IMR-90 (cell line): Measurements from ENCODE around the gene SYNPO. TPM values are rescaled to one million over a fixed set of nuclear protein-coding genes. Genes with fewer than 3 reads are reported as not detected.

Experiments
- ATAC-seq: fragments of 200-7000 bp; cut with Tn5 transposase; 2 replicates; pipeline ENCODE4 v1.9.1; 2020; ENCODE audit warnings: low read depth, mild to moderate bottlenecking, moderate library complexity
- BruUV-seq: library from RNA; stranded (reverse); fragments of 400-500 nt; replicated peaks from 2 replicates; lab custom pipeline; 2021; lab: Mats Ljungman, UMichigan
- CTCF ChIA-PET: fragments of 300-600 bp; formaldehyde crosslinking; extraction: SDS; loops from one replicate; lab custom pipeline; 2021; ENCODE audit warnings: antibody characterized with exemption; lab: Yijun Ruan, JAX
- POLR2A ChIA-PET: fragments of 300-600 bp; sonication (Branson Sonifier 250); formaldehyde crosslinking; loops from one replicate; lab custom pipeline; 2022; ENCODE audit warnings: antibody characterized with exemption; ENCODE audit not compliant: unreplicated experiment; lab: Charles Lee
- DNase-seq: peaks from one replicate; pipeline ENCODE4 v3.0.0; 2013
- H2AFZ ChIP-seq: replicated peaks from 2 replicates; pipeline ENCODE3; 2013; ENCODE audit warnings: low read length, mild to moderate bottlenecking; ENCODE audit not compliant: poor library complexity
- H2AK5ac ChIP-seq: 2 replicates; pipeline ENCODE4 v1.6.1; 2013; ENCODE audit warnings: low read depth, low read length, inconsistent platforms
- H2AK9ac ChIP-seq: replicated peaks from 2 replicates; pipeline ENCODE3; 2013; ENCODE audit warnings: mild to moderate bottlenecking, low read depth, low read length, moderate library complexity; ENCODE audit not compliant: poor library complexity
- H2BK120ac ChIP-seq: 2 replicates; pipeline ENCODE4 v1.6.1; 2013; ENCODE audit warnings: low read depth, low read length, inconsistent platforms
- H2BK15ac ChIP-seq: 3 replicates; pipeline ENCODE4 v1.6.1; 2013; ENCODE audit warnings: low read depth, low read length, inconsistent platforms
- H2BK20ac ChIP-seq: 2 replicates; pipeline ENCODE4 v1.6.1; 2013; ENCODE audit warnings: low read depth, mild to moderate bottlenecking, inconsistent platforms, low read length, moderate library complexity
- H2BK5ac ChIP-seq: 2 replicates; pipeline ENCODE4 v1.6.1; 2013; ENCODE audit warnings: mild to moderate bottlenecking, low read depth, low read length, inconsistent platforms; ENCODE audit not compliant: poor library complexity, severe bottlenecking
- H3K14ac ChIP-seq: replicated peaks from 2 replicates; pipeline ENCODE4 v1.6.1; 2013; ENCODE audit warnings: low read depth, low read length, inconsistent platforms
- H3K18ac ChIP-seq: 2 replicates; pipeline ENCODE4 v1.6.1; 2013; ENCODE audit warnings: low read depth, low read length, control low read depth
- H3K23ac ChIP-seq: 2 replicates; pipeline ENCODE4 v1.6.1; 2013; ENCODE audit warnings: low read depth, low read length, inconsistent platforms
- H3K27ac ChIP-seq: 2 replicates; pipeline ENCODE4 v1.5.1; 2013; ENCODE audit warnings: mild to moderate bottlenecking, control low read depth, low read length; ENCODE audit not compliant: insufficient read depth
- H3K27me3 ChIP-seq: 2 replicates; pipeline ENCODE4 v1.6.1; 2013; ENCODE audit warnings: low read length; ENCODE audit not compliant: control insufficient read depth, insufficient read depth
- H3K36me3 ChIP-seq: 2 replicates; pipeline ENCODE4 v1.6.1; 2013; ENCODE audit warnings: low read length, mixed read lengths; ENCODE audit not compliant: control insufficient read depth, insufficient read depth
- H3K4ac ChIP-seq: 2 replicates; pipeline ENCODE4 v1.6.1; 2013; ENCODE audit warnings: low read depth, low read length, inconsistent platforms
- H3K4me1 ChIP-seq: 2 replicates; pipeline ENCODE4 v1.6.1; 2013; ENCODE audit warnings: low read length, mixed read lengths; ENCODE audit not compliant: control insufficient read depth, insufficient read depth
- H3K4me2 ChIP-seq: 2 replicates; pipeline ENCODE4 v1.6.1; 2013; ENCODE audit warnings: low read depth, mild to moderate bottlenecking, control low read depth, low read length, moderate library complexity
- H3K4me3 ChIP-seq: 2 replicates; pipeline ENCODE4 v1.5.1; 2013; ENCODE audit warnings: low read depth, mild to moderate bottlenecking, control low read depth, low read length, moderate library complexity; ENCODE audit not compliant: insufficient read depth
- H3K56ac ChIP-seq: 2 replicates; pipeline ENCODE4 v1.6.1; 2013; ENCODE audit warnings: low read length, inconsistent platforms; ENCODE audit not compliant: insufficient read depth; ENCODE audit errors: extremely low read depth
- H3K79me1 ChIP-seq, 2 experiments: 2 replicates each; pipeline ENCODE4 v1.6.1; 2013; ENCODE audit warnings: low read length in 2 of 2, inconsistent platforms in 1 of 2, low read depth in 1 of 2
- H3K9ac ChIP-seq: 2 replicates; pipeline ENCODE4 v1.6.1; 2013; ENCODE audit warnings: low read depth, low read length, control low read depth
- H3K9me1 ChIP-seq: 2 replicates; pipeline ENCODE4 v1.6.1; 2013; ENCODE audit warnings: low read length, inconsistent platforms; ENCODE audit not compliant: insufficient read depth
- H3K9me3 ChIP-seq: 2 replicates; pipeline ENCODE4 v1.6.1; 2013; ENCODE audit warnings: low read length; ENCODE audit not compliant: control insufficient read depth, insufficient read depth
- H4K20me1 ChIP-seq: 2 replicates; pipeline ENCODE4 v1.6.1; 2013; ENCODE audit warnings: low read length, inconsistent platforms; ENCODE audit not compliant: insufficient read depth
- H4K5ac ChIP-seq: 2 replicates; pipeline ENCODE4 v1.6.1; 2013; ENCODE audit warnings: mild to moderate bottlenecking, low read depth, low read length, control low read depth
- H4K8ac ChIP-seq, 2 experiments: 2 replicates each; pipeline ENCODE4 v1.6.1; 2013; ENCODE audit warnings: low read depth in 2 of 2, low read length in 2 of 2, control low read depth in 1 of 2, inconsistent platforms in 1 of 2
- H4K91ac ChIP-seq: 2 replicates; pipeline ENCODE4 v1.6.1; 2013; ENCODE audit warnings: low read depth, low read length, inconsistent platforms; ENCODE audit not compliant: insufficient read depth
- BHLHE40 ChIP-seq: fragments of 150-350 bp; IDR thresholded peaks from 2 replicates; pipeline ENCODE4 v1.6.1; 2016; ENCODE audit warnings: mild to moderate bottlenecking, low read depth, low read length
- CEBPB ChIP-seq: IDR thresholded peaks from 2 replicates; pipeline ENCODE4 v1.6.1; 2012; ENCODE audit warnings: low read depth, low read length, improper control_type of control experiment
- CHD1 ChIP-seq: IDR thresholded peaks from 2 replicates; pipeline ENCODE4 v1.6.1; 2012; ENCODE audit warnings: low read depth, low read length, improper control_type of control experiment
- ELK1 ChIP-seq: fragments of 150-350 bp; IDR thresholded peaks from 2 replicates; pipeline ENCODE4 v1.6.1; 2016; ENCODE audit warnings: low read depth, mild to moderate bottlenecking, low read length, moderate library complexity, borderline replicate concordance
- FOS ChIP-seq: fragments of 150-350 bp; IDR thresholded peaks from 2 replicates; pipeline ENCODE4 v1.6.1; 2016; ENCODE audit warnings: low read depth, low read length
- MAFK ChIP-seq: IDR thresholded peaks from 2 replicates; pipeline ENCODE4 v1.6.1; 2012; ENCODE audit warnings: low read depth, low read length, improper control_type of control experiment
- MAZ ChIP-seq: IDR thresholded peaks from 2 replicates; pipeline ENCODE4 v1.6.1; 2012; ENCODE audit warnings: low read depth, mild to moderate bottlenecking, low read length, improper control_type of control experiment, moderate library complexity, borderline replicate concordance
- MXI1 ChIP-seq: IDR thresholded peaks from 2 replicates; pipeline ENCODE4 v1.6.1; 2012; ENCODE audit warnings: low read depth, mild to moderate bottlenecking, low read length, moderate library complexity, borderline replicate concordance
- NFE2L2 ChIP-seq: fragments of 150-350 bp; IDR thresholded peaks from 2 replicates; pipeline ENCODE4 v1.6.1; 2016; ENCODE audit warnings: low read depth, mild to moderate bottlenecking, low read length
- POLR2A ChIP-seq: IDR thresholded peaks from 2 replicates; pipeline ENCODE4 v1.6.1; 2012; ENCODE audit warnings: mild to moderate bottlenecking, low read depth, low read length
- RAD21 ChIP-seq: IDR thresholded peaks from 2 replicates; pipeline ENCODE4 v1.6.1; 2012; ENCODE audit warnings: low read length, improper control_type of control experiment
- RCOR1 ChIP-seq: IDR thresholded peaks from 2 replicates; pipeline ENCODE4 v1.6.1; 2012; ENCODE audit warnings: mild to moderate bottlenecking, low read length, improper control_type of control experiment; ENCODE audit not compliant: insufficient replicate concordance
- RFX5 ChIP-seq: IDR thresholded peaks from 2 replicates; pipeline ENCODE4 v1.8.0; 2012; ENCODE audit warnings: low read depth, mild to moderate bottlenecking, low read length, moderate library complexity
- SMC3 ChIP-seq: fragments of 150-350 bp; IDR thresholded peaks from 2 replicates; pipeline ENCODE4 v1.6.1; 2016; ENCODE audit warnings: low read depth, mild to moderate bottlenecking, antibody characterized with exemption, low read length, moderate library complexity
- USF2 ChIP-seq: fragments of 150-350 bp; IDR thresholded peaks from 2 replicates; pipeline ENCODE4 v1.6.1; 2017; ENCODE audit warnings: mild to moderate bottlenecking, antibody characterized with exemption, low read length, low read depth
- WGBS, 2 experiments: methylation state at CpG; one replicate each; pipeline versions ENCODE4 v1.1.5 to v1.1.7; 2013; ENCODE audit warnings: missing lambda C conversion rate in 2 of 2; ENCODE audit not compliant: insufficient read length in 1 of 2; ENCODE audit errors: extremely low coverage in 2 of 2; 5-methylcytosine and 5-hydroxymethylcytosine counted together
- dilution Hi-C: fragments of 300-500 bp; cut with HindIII; formaldehyde crosslinking; loops from one replicate; pipeline ENCODE4 v1.14.3; 2018; ENCODE audit warnings: low sequenced_read_pairs; ENCODE audit not compliant: unreplicated experiment
- in situ Hi-C: fragments of 300-500 bp; cut with MboI; formaldehyde crosslinking; loops from 3 replicates; pipeline ENCODE4 v1.14.3; 2019; ENCODE audit warnings: low sequenced_read_pairs, inconsistent platforms, mixed read lengths
- intact Hi-C: fragments of 100-400 bp; cut with micrococcal nuclease; formaldehyde crosslinking; loops from 2 replicates; pipeline ENCODE4 v1.10.0; 2022
- polyA plus RNA-seq, 3 experiments: library from polyadenylated mRNA; depleted of rRNA; stranded (reverse); fragments of >200 nt; gene quantifications; 2 replicates each; pipeline ENCODE4 v1.2.3, GENCODE V29; 2012; ENCODE audit warnings: low replicate concordance in 1 of 3
- total RNA-seq: library from RNA; depleted of rRNA; stranded (reverse); fragments of >200 nt; gene quantifications from 2 replicates; pipeline ENCODE4 v1.2.3, GENCODE V29; 2012
- TF ChIP-seq, protein P1 (sequence below): conservative IDR thresholded peaks from 2 replicates; pipeline ENCODE4 v1.5.1; 2012; ENCODE audit warnings: mild to moderate bottlenecking, low read depth, low read length, improper control_type of control experiment

SYNPO gene
- total and polyA plus RNA-seq, 2 of the 4 experiments (the other 2 are of a cell fraction) = 3.0 to 24.8 TPM

DNA sequence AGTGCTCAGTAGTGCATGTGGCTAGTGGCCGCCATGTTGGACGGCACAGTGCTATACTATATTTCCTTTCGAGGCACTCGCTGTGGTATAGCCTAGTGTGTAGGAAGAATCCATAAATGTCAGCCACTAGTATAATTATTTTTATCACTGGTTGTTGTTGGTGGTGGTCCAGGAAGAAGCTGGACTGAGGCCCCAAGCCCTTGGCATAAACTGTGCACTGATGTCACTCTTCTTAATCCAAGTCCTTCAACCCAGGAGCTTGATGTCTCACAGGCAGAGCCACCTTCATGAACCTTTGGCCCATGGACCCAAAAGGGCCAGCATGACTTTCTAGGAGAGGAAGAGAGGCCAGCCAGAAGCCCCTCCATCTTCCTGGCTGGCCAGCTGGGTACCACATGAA is 32.5 kb upstream of the SYNPO start:
- Histone ChIP-seq H3K27me3 (peaks cover 6% of the 10 kb centered on the region), H2BK20ac (no peak overlapping the region), H3K14ac (no peak overlapping the region), H3K9me1 (no peaks in the 10 kb centered on the region), H4K20me1 (no peaks in the 10 kb centered on the region), H3K36me3 (no peaks in the 10 kb centered on the region), H3K23ac (no peak overlapping the region), H3K56ac (no peak overlapping the region), H3K4me1 (no peaks in the 10 kb centered on the region), H3K27ac (no peak overlapping the region), H2AK9ac (no peak overlapping the region), H4K8ac (no peak overlapping the region), H2AFZ (no peak overlapping the region), H3K4me3 (no peak overlapping the region), H3K9me3 (no peaks in the 10 kb centered on the region), H3K18ac (no peak overlapping the region), H2BK120ac (no peak overlapping the region), H4K5ac (no peak overlapping the region), H4K91ac (no peak overlapping the region), H3K4me2 (no peak overlapping the region), H2BK5ac (no peak overlapping the region), H3K9ac (no peak overlapping the region), H2BK15ac (no peak overlapping the region), H2AK5ac (no peak overlapping the region), H3K4ac (no peak overlapping the region), H3K79me1 (no peaks in the 10 kb centered on the region)
- DNase-seq (no peak), ATAC-seq (no peak)
- TF ChIP-seq POLR2A (no peak), MAZ (no peak), ELK1 (no peak), SMC3 (no peak), RAD21 (no peak), CHD1 (no peak), USF2 (no peak), CEBPB (no peak), MAFK (no peak), MXI1 (no peak), RFX5 (no peak), FOS (no peak), RCOR1 (no peak), BHLHE40 (no peak), NFE2L2 (no peak)
- TF ChIP-seq, protein P1, sequence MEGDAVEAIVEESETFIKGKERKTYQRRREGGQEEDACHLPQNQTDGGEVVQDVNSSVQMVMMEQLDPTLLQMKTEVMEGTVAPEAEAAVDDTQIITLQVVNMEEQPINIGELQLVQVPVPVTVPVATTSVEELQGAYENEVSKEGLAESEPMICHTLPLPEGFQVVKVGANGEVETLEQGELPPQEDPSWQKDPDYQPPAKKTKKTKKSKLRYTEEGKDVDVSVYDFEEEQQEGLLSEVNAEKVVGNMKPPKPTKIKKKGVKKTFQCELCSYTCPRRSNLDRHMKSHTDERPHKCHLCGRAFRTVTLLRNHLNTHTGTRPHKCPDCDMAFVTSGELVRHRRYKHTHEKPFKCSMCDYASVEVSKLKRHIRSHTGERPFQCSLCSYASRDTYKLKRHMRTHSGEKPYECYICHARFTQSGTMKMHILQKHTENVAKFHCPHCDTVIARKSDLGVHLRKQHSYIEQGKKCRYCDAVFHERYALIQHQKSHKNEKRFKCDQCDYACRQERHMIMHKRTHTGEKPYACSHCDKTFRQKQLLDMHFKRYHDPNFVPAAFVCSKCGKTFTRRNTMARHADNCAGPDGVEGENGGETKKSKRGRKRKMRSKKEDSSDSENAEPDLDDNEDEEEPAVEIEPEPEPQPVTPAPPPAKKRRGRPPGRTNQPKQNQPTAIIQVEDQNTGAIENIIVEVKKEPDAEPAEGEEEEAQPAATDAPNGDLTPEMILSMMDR = no peak
- ChIA-PET POLR2A (no interaction called here), CTCF (no interaction called here)
- no CpG with 5 or more reads among the region's 4 CpGs for WGBS, 2 experiments
- BruUV-seq = no TSS peak
- intact Hi-C loops = no loop called here
- dilution Hi-C loops = no loop called here
- in situ Hi-C loops = no loop called here
